ELF-1 (cell line): ENCODE data around the gene BUB1.
"Not testable (repeated sequence)": the region's sequence is repeated elsewhere in the genome, so short reads cannot be mapped to it uniquely, and the experiment has no call there.

ENCODE experiments used
- DNase-seq: peaks from one replicate; pipeline ENCODE4 v3.0.0-alpha.2; 2016; ENCODE audit warnings: low read depth, low spot score

BUB1 gene

GRCh38 chr2:110677530-110678456 is at the start of gene BUB1:
TSS of gene BUB1 (minus strand) at chr2:110678063. CDS start at chr2:110677995, 68 bp downstream.
- peak; percentile 98 for DNase-seq

- DNase-seq: no peak
Observed at GRCh38 chr2:110726285-110726684, 48.4 kb upstream of the BUB1 start.

- DNase-seq: no peak
Observed at GRCh38 chr2:110725859-110726258, 48.0 kb upstream of the BUB1 start.

GRCh38 chr2:110725370-110725769 is 47.5 kb upstream of the BUB1 start:
- DNase-seq: no peak

- DNase-seq: no peak
Observed at GRCh38 chr2:110724820-110725219, 47.0 kb upstream of the BUB1 start.

- DNase-seq: no peak
Observed at GRCh38 chr2:110720547-110720946, 42.7 kb upstream of the BUB1 start.

GRCh38 chr2:110718990-110719389 is 41.1 kb upstream of the BUB1 start:
- DNase-seq: no peak

GRCh38 chr2:110718382-110718781 is 40.5 kb upstream of the BUB1 start:
- DNase-seq: no peak

GRCh38 chr2:110717734-110718133 is 39.9 kb upstream of the BUB1 start:
- DNase-seq: no peak

GRCh38 chr2:110716959-110717645 is 39.2 kb upstream of the BUB1 start:
- DNase-seq: no peak

GRCh38 chr2:110714452-110715224 is 36.8 kb upstream of the BUB1 start:
- DNase-seq: no peak

GRCh38 chr2:110713513-110714362 is 35.9 kb upstream of the BUB1 start:
- no peak for DNase-seq

- no peak for DNase-seq
Observed at GRCh38 chr2:110712737-110713136, 34.9 kb upstream of the BUB1 start.

GRCh38 chr2:110708455-110708854 is 30.6 kb upstream of the BUB1 start:
- DNase-seq: no peak

- DNase-seq: no peak
Observed at GRCh38 chr2:110707386-110707965, 29.6 kb upstream of the BUB1 start.

GRCh38 chr2:110702514-110703380 is 24.9 kb upstream of the BUB1 start:
- no peak for DNase-seq

- DNase-seq: not testable (repeated sequence)
Observed at GRCh38 chr2:110698253-110698652, 20.4 kb upstream of the BUB1 start.

GRCh38 chr2:110695146-110695898 is 17.5 kb upstream of the BUB1 start:
- not testable (repeated sequence) for DNase-seq
